NT2/D1 (cell line): ENCODE measurements around the gene GPHN.
"Not testable (repeated sequence)": the region's sequence is repeated elsewhere in the genome, so short reads cannot be mapped to it uniquely, and the experiment has no call there.

ENCODE experiments used
- SUZ12 ChIP-seq: IDR thresholded peaks from 2 replicates; pipeline ENCODE4 v1.6.1; 2011; ENCODE audit not compliant: insufficient read length, insufficient read depth; ENCODE audit errors: extremely low read depth
- YY1 ChIP-seq: IDR thresholded peaks from 2 replicates; pipeline ENCODE4 v1.6.1; 2011; ENCODE audit not compliant: insufficient read length, insufficient read depth

DNA sequence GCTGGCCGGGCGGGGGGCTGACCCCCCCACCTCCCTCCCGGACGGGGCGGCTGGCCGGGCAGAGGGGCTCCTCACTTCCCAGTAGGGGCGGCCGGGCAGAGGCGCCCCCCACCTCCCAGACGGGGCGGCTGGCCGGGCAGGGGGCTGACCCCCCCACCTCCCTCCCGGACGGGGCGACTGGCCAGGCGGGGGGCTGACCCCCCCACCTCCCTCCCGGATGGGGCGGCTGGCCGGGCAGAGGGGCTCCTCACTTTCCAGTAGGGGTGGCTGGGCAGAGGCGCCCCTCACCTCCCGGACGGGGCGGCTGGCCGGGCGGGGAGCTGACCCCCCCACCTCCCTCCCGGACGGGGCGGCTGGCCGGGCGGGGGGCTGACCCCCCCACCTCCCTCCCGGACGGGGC lies 37.2 kb downstream of the GPHN start:
- TF ChIP-seq YY1, SUZ12: not testable (repeated sequence)
